Ovary (tissue), 3 donors: ENCODE results near the gene CAPZB.

Experiments used
- POLR2A ChIP-seq: fragments of 450-650 bp; IDR thresholded peaks from one replicate; pipeline ENCODE4 v1.6.1; 2017; ENCODE audit warnings: antibody characterized with exemption, mild to moderate bottlenecking, moderate library complexity
- TF ChIP-seq, protein P1 (sequence below), 3 donors: fragments of 450-650 bp in 2 of 3; fragments of 200-600 bp in 1 of 3; IDR thresholded peaks; one replicate each; pipeline versions ENCODE4 v1.5.1 to v1.8.0; 2016 to 2022; ENCODE audit warnings: antibody characterized with exemption in 3 of 3, mild to moderate bottlenecking in 1 of 3
- donor health status: DM: no; HTN: no; CAD: no.

DNA sequence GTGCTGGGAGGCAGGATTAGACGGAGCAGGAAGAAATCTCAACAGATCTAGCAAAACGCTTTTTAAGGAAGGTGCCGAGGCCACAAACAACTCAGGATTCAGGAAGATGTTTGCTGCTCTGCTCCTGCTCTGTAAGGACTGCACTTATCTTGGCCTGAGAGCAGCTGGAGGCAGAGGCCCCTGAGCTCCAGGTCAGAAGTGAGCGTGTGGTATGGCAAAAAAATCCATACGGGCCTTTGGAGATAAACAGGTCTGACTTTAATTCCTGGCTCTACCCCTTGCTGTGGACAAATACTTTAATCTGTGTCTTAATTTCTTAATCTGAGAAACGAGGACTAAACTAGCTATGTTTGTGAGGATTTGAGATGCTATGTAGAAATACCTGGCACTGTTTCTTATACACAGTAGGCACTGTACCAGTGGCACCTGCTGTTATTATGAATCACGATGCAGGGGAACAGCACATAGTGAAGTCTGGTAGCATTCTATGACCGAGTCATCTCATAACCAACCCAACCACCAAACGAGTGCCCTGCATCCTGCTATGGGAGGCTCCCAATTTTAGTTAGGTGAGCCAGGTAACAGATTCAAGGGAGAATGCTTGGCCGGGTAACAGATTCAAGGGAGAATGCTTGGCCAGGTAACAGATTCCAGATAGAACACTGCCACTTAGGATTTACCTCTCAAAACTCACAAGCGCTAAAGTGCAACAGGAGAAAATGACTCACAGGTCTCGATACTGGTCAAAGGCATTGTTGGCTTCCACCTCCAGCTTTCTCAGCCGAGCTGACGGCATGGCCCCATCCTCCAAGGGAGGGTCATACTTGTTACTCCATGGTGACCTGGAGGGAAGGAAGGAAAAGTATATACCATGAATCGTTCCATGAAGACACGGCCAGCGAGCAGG lies 107.3 kb downstream of the CAPZB start:
- TF ChIP-seq, protein P1, sequence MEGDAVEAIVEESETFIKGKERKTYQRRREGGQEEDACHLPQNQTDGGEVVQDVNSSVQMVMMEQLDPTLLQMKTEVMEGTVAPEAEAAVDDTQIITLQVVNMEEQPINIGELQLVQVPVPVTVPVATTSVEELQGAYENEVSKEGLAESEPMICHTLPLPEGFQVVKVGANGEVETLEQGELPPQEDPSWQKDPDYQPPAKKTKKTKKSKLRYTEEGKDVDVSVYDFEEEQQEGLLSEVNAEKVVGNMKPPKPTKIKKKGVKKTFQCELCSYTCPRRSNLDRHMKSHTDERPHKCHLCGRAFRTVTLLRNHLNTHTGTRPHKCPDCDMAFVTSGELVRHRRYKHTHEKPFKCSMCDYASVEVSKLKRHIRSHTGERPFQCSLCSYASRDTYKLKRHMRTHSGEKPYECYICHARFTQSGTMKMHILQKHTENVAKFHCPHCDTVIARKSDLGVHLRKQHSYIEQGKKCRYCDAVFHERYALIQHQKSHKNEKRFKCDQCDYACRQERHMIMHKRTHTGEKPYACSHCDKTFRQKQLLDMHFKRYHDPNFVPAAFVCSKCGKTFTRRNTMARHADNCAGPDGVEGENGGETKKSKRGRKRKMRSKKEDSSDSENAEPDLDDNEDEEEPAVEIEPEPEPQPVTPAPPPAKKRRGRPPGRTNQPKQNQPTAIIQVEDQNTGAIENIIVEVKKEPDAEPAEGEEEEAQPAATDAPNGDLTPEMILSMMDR (IDR thresholded peaks at IDR 0.05): no peak
- TF ChIP-seq POLR2A: no peak
